IPS-18a (cell line): Measurements from ENCODE around the gene GPD1L.

Experiments
- H3K27ac ChIP-seq: one replicate; pipeline ENCODE4 v1.5.1; 2013; ENCODE audit warnings: low read length
- H3K27me3 ChIP-seq: one replicate; pipeline ENCODE4 v1.6.1; 2013; ENCODE audit warnings: mild to moderate bottlenecking, low read length; ENCODE audit not compliant: control insufficient read depth, insufficient read depth
- H3K36me3 ChIP-seq: one replicate; pipeline ENCODE4 v1.6.1; 2013; ENCODE audit warnings: low read depth, low read length; ENCODE audit not compliant: control insufficient read depth
- H3K4me1 ChIP-seq: one replicate; pipeline ENCODE4 v1.6.1; 2013; ENCODE audit warnings: low read depth, low read length; ENCODE audit not compliant: control insufficient read depth
- H3K4me3 ChIP-seq: one replicate; pipeline ENCODE4 v1.5.1; 2013; ENCODE audit warnings: low read length
- H3K9ac ChIP-seq: one replicate; pipeline ENCODE4 v1.6.1; 2013; ENCODE audit warnings: mild to moderate bottlenecking, low read length, moderate library complexity
- H3K9me3 ChIP-seq: one replicate; pipeline ENCODE4 v1.6.1; 2013; ENCODE audit warnings: low read depth, low read length; ENCODE audit not compliant: control insufficient read depth

The GPD1L gene

GRCh38 chr3:32166654-32167053 is 60.2 kb downstream of the GPD1L start:
- Histone ChIP-seq H3K4me3 (no peak overlapping the region), H3K36me3 (no peaks in the 10 kb centered on the region), H3K9me3 (peaks cover 7% of the 10 kb centered on the region), H3K4me1 (no peaks in the 10 kb centered on the region), H3K27ac (no peak overlapping the region), H3K9ac (no peak overlapping the region), H3K27me3 (no peaks in the 10 kb centered on the region)

GRCh38 chr3:32172420-32172819 is 66.0 kb downstream of the GPD1L start:
- Histone ChIP-seq H3K27ac (no peak overlapping the region), H3K9ac (no peak overlapping the region), H3K4me3 (no peak overlapping the region), H3K4me1 (no peaks in the 10 kb centered on the region), H3K9me3 (peaks cover 11% of the 10 kb centered on the region), H3K36me3 (no peaks in the 10 kb centered on the region), H3K27me3 (no peaks in the 10 kb centered on the region)

GRCh38 chr3:32175607-32176197 is 69.3 kb downstream of the GPD1L start:
- Histone ChIP-seq H3K4me3 (no peak overlapping the region), H3K27ac (no peak overlapping the region), H3K36me3 (no peaks in the 10 kb centered on the region), H3K4me1 (no peaks in the 10 kb centered on the region), H3K9me3 (peaks cover 11% of the 10 kb centered on the region), H3K9ac (no peak overlapping the region), H3K27me3 (no peaks in the 10 kb centered on the region)

- no peak overlapping the region for H3K27ac ChIP-seq
- H3K4me3 ChIP-seq: no peak overlapping the region
- no peak overlapping the region for H3K9ac ChIP-seq
- H3K27me3 ChIP-seq: no peaks in the 10 kb centered on the region
- no peaks in the 10 kb centered on the region for H3K36me3 ChIP-seq
- H3K4me1 ChIP-seq: no peaks in the 10 kb centered on the region
- H3K9me3 ChIP-seq: no peaks in the 10 kb centered on the region
These were observed 70.7 kb downstream of the GPD1L start for GRCh38 chr3:32176989-32177701.

- Histone ChIP-seq H3K4me1 (no peaks in the 10 kb centered on the region), H3K4me3 (no peak overlapping the region), H3K9ac (no peak overlapping the region), H3K27me3 (no peaks in the 10 kb centered on the region), H3K27ac (no peak overlapping the region), H3K36me3 (no peaks in the 10 kb centered on the region), H3K9me3 (no peaks in the 10 kb centered on the region)
These were observed 71.3 kb downstream of the GPD1L start for GRCh38 chr3:32177702-32178198.

- H3K4me1 ChIP-seq: no peaks in the 10 kb centered on the region
- no peaks in the 10 kb centered on the region for H3K9me3 ChIP-seq
- no peak overlapping the region for H3K4me3 ChIP-seq
- H3K27ac ChIP-seq: no peak overlapping the region
- no peaks in the 10 kb centered on the region for H3K27me3 ChIP-seq
- no peak overlapping the region for H3K9ac ChIP-seq
- H3K36me3 ChIP-seq: no peaks in the 10 kb centered on the region
These were observed 73.8 kb downstream of the GPD1L start for GRCh38 chr3:32180141-32180784.

- no peak overlapping the region for H3K4me3 ChIP-seq
- H3K9me3 ChIP-seq: no peaks in the 10 kb centered on the region
- no peaks in the 10 kb centered on the region for H3K36me3 ChIP-seq
- H3K27me3 ChIP-seq: no peaks in the 10 kb centered on the region
- no peak overlapping the region for H3K9ac ChIP-seq
- H3K27ac ChIP-seq: no peak overlapping the region
- H3K4me1 ChIP-seq: no peaks in the 10 kb centered on the region
These were observed 74.9 kb downstream of the GPD1L start for GRCh38 chr3:32181365-32181764.

- Histone ChIP-seq H3K36me3 (no peaks in the 10 kb centered on the region), H3K27ac (no peak overlapping the region), H3K9me3 (no peaks in the 10 kb centered on the region), H3K4me1 (no peaks in the 10 kb centered on the region), H3K9ac (no peak overlapping the region), H3K4me3 (no peak overlapping the region), H3K27me3 (no peaks in the 10 kb centered on the region)
These were observed 75.4 kb downstream of the GPD1L start for GRCh38 chr3:32181796-32182195.

GRCh38 chr3:32184187-32184730 is 77.8 kb downstream of the GPD1L start:
- Histone ChIP-seq H3K27ac (no peak overlapping the region), H3K9ac (no peak overlapping the region), H3K4me3 (no peak overlapping the region), H3K9me3 (no peaks in the 10 kb centered on the region), H3K4me1 (no peaks in the 10 kb centered on the region), H3K27me3 (no peaks in the 10 kb centered on the region), H3K36me3 (no peaks in the 10 kb centered on the region)

- Histone ChIP-seq H3K4me3 (no peak overlapping the region), H3K9ac (no peak overlapping the region), H3K9me3 (no peaks in the 10 kb centered on the region)
These were observed 79.7 kb downstream of the GPD1L start for GRCh38 chr3:32186097-32186496.

GRCh38 chr3:32186876-32187275 is 80.5 kb downstream of the GPD1L start:
- H3K36me3 ChIP-seq: no peaks in the 10 kb centered on the region
- no peaks in the 10 kb centered on the region for H3K9me3 ChIP-seq
- H3K4me1 ChIP-seq: no peaks in the 10 kb centered on the region
- H3K4me3 ChIP-seq: no peak overlapping the region
- H3K27ac ChIP-seq: no peak overlapping the region
- no peak overlapping the region for H3K9ac ChIP-seq
- H3K27me3 ChIP-seq: no peaks in the 10 kb centered on the region

More at GRCh38 chr3:32186097-32186496, 79.7 kb downstream of the GPD1L start:
- H3K27ac ChIP-seq: no peak overlapping the region
- no peaks in the 10 kb centered on the region for H3K27me3 ChIP-seq
- H3K36me3 ChIP-seq: no peaks in the 10 kb centered on the region
- H3K4me1 ChIP-seq: no peaks in the 10 kb centered on the region
